Mesothelial cell of epicardium (in vitro differentiated cells): ENCODE results near the gene STBD1. TPM values are rescaled to one million over a fixed set of nuclear protein-coding genes. Genes with fewer than 3 reads are reported as not detected.

Experiments used
- DNase-seq, 2 experiments: peaks; one replicate each; pipeline ENCODE4 v3.0.0; 2021; ENCODE audit warnings: low spot score in 2 of 2; ENCODE audit not compliant: unreplicated experiment in 2 of 2
- H3K27ac Mint-ChIP-seq: 2 replicates; pipeline ENCODE4 v1.8.0; 2021; ENCODE audit warnings: mixed read lengths
- H3K27me3 Mint-ChIP-seq: 2 replicates; pipeline ENCODE4 v1.8.0; 2021; ENCODE audit warnings: low read depth, mixed read lengths
- H3K36me3 Mint-ChIP-seq: 2 replicates; pipeline ENCODE4 v1.8.0; 2021; ENCODE audit warnings: mixed read lengths
- H3K4me1 Mint-ChIP-seq: 2 replicates; pipeline ENCODE4 v1.8.0; 2021; ENCODE audit warnings: mixed read lengths
- H3K4me3 Mint-ChIP-seq: 2 replicates; pipeline ENCODE4 v1.8.0; 2021; ENCODE audit warnings: mild to moderate bottlenecking, moderate library complexity, mixed read lengths
- H3K9me3 Mint-ChIP-seq: 2 replicates; pipeline ENCODE4 v1.8.0; 2021; ENCODE audit warnings: mixed read lengths
- CTCF ChIP-seq: fragments of 200-600 bp; sonication (generic); IDR thresholded peaks from one replicate; pipeline ENCODE4 v1.5.0; 2021; ENCODE audit warnings: antibody characterized with exemption; ENCODE audit not compliant: unreplicated experiment
- total RNA-seq: library from RNA; stranded (reverse); gene quantifications from 3 replicates; pipeline ENCODE4 v1.2.1, GENCODE V29; 2021

STBD1 gene
- total RNA-seq, 1 donor from 2014 or later = 2.2 TPM

- Mint-ChIP-seq H3K9me3 (peaks cover 27% of the 10 kb centered on the region), H3K4me3 (no peak overlapping the region), H3K36me3 (peaks cover 5% of the 10 kb centered on the region), H3K4me1 (peaks cover 20% of the 10 kb centered on the region), H3K27me3 (no peaks in the 10 kb centered on the region), H3K27ac (peak overlapping the region; percentile 94)
- no peak for TF ChIP-seq CTCF
- no peak for DNase-seq
Observed at GRCh38 chr4:76301068-76301774, 5.3 kb upstream of the STBD1 start.

GRCh38 chr4:76301775-76302162 lies 4.8 kb upstream of the STBD1 start:
- no peak for TF ChIP-seq CTCF
- no peak overlapping the region for H3K4me3 Mint-ChIP-seq
- H3K36me3 Mint-ChIP-seq = peaks cover 5% of the 10 kb centered on the region
- no peak for DNase-seq
- peaks cover 20% of the 10 kb centered on the region for H3K4me1 Mint-ChIP-seq
- peaks cover 23% of the 10 kb centered on the region for H3K9me3 Mint-ChIP-seq
- no peaks in the 10 kb centered on the region for H3K27me3 Mint-ChIP-seq
- H3K27ac Mint-ChIP-seq = peak overlapping the region; percentile 94

GRCh38 chr4:76302826-76303438 lies 3.6 kb upstream of the STBD1 start:
- H3K9me3 Mint-ChIP-seq = peaks cover 15% of the 10 kb centered on the region
- H3K27me3 Mint-ChIP-seq = no peaks in the 10 kb centered on the region
- H3K36me3 Mint-ChIP-seq = peaks cover 1% of the 10 kb centered on the region
- TF ChIP-seq CTCF = no peak
- no peak overlapping the region for H3K4me3 Mint-ChIP-seq
- peak overlapping the region; percentile 17 for H3K27ac Mint-ChIP-seq
- no peak for DNase-seq
- peaks cover 25% of the 10 kb centered on the region for H3K4me1 Mint-ChIP-seq

- DNase-seq = no peak
- H3K36me3 Mint-ChIP-seq = peaks cover 8% of the 10 kb centered on the region
- no peak for TF ChIP-seq CTCF
- peak overlapping the region; percentile 88 for H3K4me3 Mint-ChIP-seq
- H3K9me3 Mint-ChIP-seq = no peaks in the 10 kb centered on the region
- no peaks in the 10 kb centered on the region for H3K27me3 Mint-ChIP-seq
- peaks cover 29% of the 10 kb centered on the region for H3K4me1 Mint-ChIP-seq
- no peak overlapping the region for H3K27ac Mint-ChIP-seq
Observed at GRCh38 chr4:76305033-76305687, 1.4 kb upstream of the STBD1 start.

GRCh38 chr4:76306882-76307659 lies 538 bp downstream of the STBD1 start:
- DNase-seq = peak in 1 of 2 experiments; percentile 59
- Mint-ChIP-seq H3K4me3 (peak overlapping the region; percentile 88), H3K27me3 (no peaks in the 10 kb centered on the region), H3K9me3 (no peaks in the 10 kb centered on the region), H3K27ac (peak overlapping the region; percentile 59), H3K4me1 (peaks cover 15% of the 10 kb centered on the region), H3K36me3 (peaks cover 8% of the 10 kb centered on the region)
- no peak for TF ChIP-seq CTCF
